H9 (cell line): ENCODE measurements around the gene ANO9. TPM values are rescaled to one million over a fixed set of nuclear protein-coding genes. Genes with fewer than 3 reads are reported as not detected.

Source experiments
- DNase-seq: peaks from one replicate; pipeline ENCODE4 v3.0.0-alpha.2; 2017
- H2AFZ ChIP-seq: one replicate; pipeline ENCODE4 v1.6.1; 2013; ENCODE audit warnings: mild to moderate bottlenecking, low read length, control low read depth, moderate library complexity
- H2AK5ac ChIP-seq: 2 replicates; pipeline ENCODE4 v1.6.1; 2013; ENCODE audit warnings: low read length, control low read depth, mixed read lengths; ENCODE audit not compliant: insufficient read length
- H2BK120ac ChIP-seq: one replicate; pipeline ENCODE4 v1.6.1; 2013; ENCODE audit warnings: low read depth, mild to moderate bottlenecking, low read length, control low read depth, inconsistent platforms; ENCODE audit not compliant: poor library complexity, severe bottlenecking
- H2BK12ac ChIP-seq: 2 replicates; pipeline ENCODE4 v1.6.1; 2013; ENCODE audit warnings: low read length, control low read depth, mixed read lengths, low read depth; ENCODE audit not compliant: insufficient read length
- H2BK15ac ChIP-seq: 2 replicates; pipeline ENCODE4 v1.6.1; 2013; ENCODE audit warnings: low read depth, low read length, control low read depth
- H2BK20ac ChIP-seq: one replicate; pipeline ENCODE4 v1.6.1; 2013; ENCODE audit warnings: low read depth, mild to moderate bottlenecking, low read length, control low read depth, inconsistent platforms; ENCODE audit not compliant: poor library complexity, severe bottlenecking
- H2BK5ac ChIP-seq: 2 replicates; pipeline ENCODE4 v1.6.1; 2013; ENCODE audit warnings: low read length, control low read depth, mixed read lengths; ENCODE audit not compliant: insufficient read length
- H3K14ac ChIP-seq: 2 replicates; pipeline ENCODE4 v1.6.1; 2013; ENCODE audit warnings: low read length, control low read depth; ENCODE audit not compliant: insufficient read depth
- H3K18ac ChIP-seq: 2 replicates; pipeline ENCODE4 v1.6.1; 2013; ENCODE audit warnings: low read depth, mild to moderate bottlenecking, mixed read lengths, low read length, control low read depth; ENCODE audit not compliant: insufficient read length
- H3K23ac ChIP-seq: 2 replicates; pipeline ENCODE4 v1.6.1; 2013; ENCODE audit warnings: low read length, control low read depth, mixed read lengths, low read depth; ENCODE audit not compliant: insufficient read length
- H3K23me2 ChIP-seq: 2 replicates; pipeline ENCODE4 v1.6.1; 2013; ENCODE audit warnings: low read depth, mild to moderate bottlenecking, mixed read lengths, low read length, control low read depth; ENCODE audit not compliant: insufficient read length, poor library complexity, severe bottlenecking
- H3K27ac ChIP-seq: 2 replicates; pipeline ENCODE4 v1.5.1; 2013; ENCODE audit warnings: low read length, control low read depth, mixed read lengths, low read depth; ENCODE audit not compliant: insufficient read length
- H3K27me3 ChIP-seq: 2 replicates; pipeline ENCODE4 v1.6.1; 2013; ENCODE audit warnings: low read length, control low read depth, inconsistent platforms; ENCODE audit not compliant: insufficient read depth
- H3K4ac ChIP-seq: 2 replicates; pipeline ENCODE4 v1.6.1; 2013; ENCODE audit warnings: low read depth, mild to moderate bottlenecking, control low read depth, inconsistent platforms, low read length, moderate library complexity
- H3K4me1 ChIP-seq: 2 replicates; pipeline ENCODE4 v1.6.1; 2013; ENCODE audit warnings: low read length, control low read depth, inconsistent platforms; ENCODE audit not compliant: insufficient read depth
- H3K4me2 ChIP-seq: 2 replicates; pipeline ENCODE4 v1.6.1; 2013; ENCODE audit warnings: low read length, control low read depth, mixed read lengths; ENCODE audit not compliant: insufficient read length, insufficient read depth
- H3K56ac ChIP-seq: 2 replicates; pipeline ENCODE4 v1.6.1; 2013; ENCODE audit warnings: low read depth, mild to moderate bottlenecking, mixed read lengths, low read length, control low read depth; ENCODE audit not compliant: insufficient read length
- H3K79me1 ChIP-seq: 2 replicates; pipeline ENCODE4 v1.6.1; 2013; ENCODE audit warnings: low read depth, mild to moderate bottlenecking, moderate library complexity, low read length, control low read depth, inconsistent platforms; ENCODE audit not compliant: insufficient read depth, poor library complexity, severe bottlenecking
- H3K79me2 ChIP-seq: 2 replicates; pipeline ENCODE4 v1.6.1; 2013; ENCODE audit warnings: low read length, control low read depth, inconsistent platforms; ENCODE audit not compliant: insufficient read depth
- H3K9ac ChIP-seq: 2 replicates; pipeline ENCODE4 v1.6.1; 2013; ENCODE audit warnings: low read length, control low read depth, mixed read lengths; ENCODE audit not compliant: insufficient read length; ENCODE audit errors: extremely low read depth
- H3K9me3 ChIP-seq: one replicate; pipeline ENCODE4 v1.6.1; 2013; ENCODE audit warnings: low read depth, low read length, inconsistent platforms; ENCODE audit not compliant: control insufficient read depth
- H3T11ph ChIP-seq: one replicate; pipeline ENCODE4 v1.6.1; 2013; ENCODE audit warnings: mild to moderate bottlenecking, low read length, control low read depth, inconsistent platforms
- H4K20me1 ChIP-seq: one replicate; pipeline ENCODE4 v1.6.1; 2013; ENCODE audit not compliant: control insufficient read depth, insufficient read length, insufficient read depth
- H4K5ac ChIP-seq: 2 replicates; pipeline ENCODE4 v1.6.1; 2013; ENCODE audit warnings: low read depth, mild to moderate bottlenecking, mixed read lengths, low read length, control low read depth; ENCODE audit not compliant: insufficient read length
- H4K8ac ChIP-seq: replicated peaks from 2 replicates; pipeline ENCODE4 v1.6.1; 2013; ENCODE audit warnings: low read length, control low read depth, mixed read lengths, low read depth; ENCODE audit not compliant: insufficient read length
- H4K91ac ChIP-seq: 2 replicates; pipeline ENCODE4 v1.6.1; 2013; ENCODE audit warnings: low read depth, mild to moderate bottlenecking, moderate library complexity, mixed read lengths, low read length, control low read depth; ENCODE audit not compliant: insufficient read length
- H3K27ac Mint-ChIP-seq, 3 experiments: 2 replicates in 2 of 3; 3 replicates in 1 of 3; pipeline ENCODE4 v1.8.0; 2020 to 2021; ENCODE audit warnings: mixed read lengths in 3 of 3, mild to moderate bottlenecking in 1 of 3, moderate library complexity in 1 of 3
- H3K27me3 Mint-ChIP-seq: 2 replicates; pipeline ENCODE4 v1.8.0; 2021; ENCODE audit warnings: low read depth, mild to moderate bottlenecking, moderate library complexity, mixed read lengths
- H3K36me3 Mint-ChIP-seq, 3 experiments: 2 replicates in 2 of 3; 3 replicates in 1 of 3; pipeline ENCODE4 v1.8.0; 2020 to 2021; ENCODE audit warnings: low read depth in 3 of 3, mixed read lengths in 3 of 3; ENCODE audit not compliant: insufficient read depth in 1 of 3
- H3K4me1 Mint-ChIP-seq, 2 experiments: 2 replicates each; pipeline ENCODE4 v1.8.0; 2020; ENCODE audit warnings: mixed read lengths in 2 of 2
- H3K4me3 Mint-ChIP-seq, 2 experiments: 2 replicates in 1 of 2; 3 replicates in 1 of 2; pipeline ENCODE4 v1.8.0; 2020 to 2021; ENCODE audit warnings: mild to moderate bottlenecking in 2 of 2, mixed read lengths in 2 of 2, moderate library complexity in 1 of 2
- H3K9me3 Mint-ChIP-seq, 2 experiments: 2 replicates in 1 of 2; 3 replicates in 1 of 2; pipeline ENCODE4 v1.8.0; 2020; ENCODE audit warnings: mild to moderate bottlenecking in 2 of 2, mixed read lengths in 2 of 2, moderate library complexity in 1 of 2
- WGBS: extraction: QIAGEN DNeasy Blood & Tissue Kit; methylation state at CpG from one replicate; pipeline ENCODE4 v1.1.7; 2013; ENCODE audit warnings: missing lambda C conversion rate, low lambda C conversion rate, mixed read lengths; ENCODE audit not compliant: insufficient read length; ENCODE audit errors: extremely low coverage; 5-methylcytosine and 5-hydroxymethylcytosine counted together
- total RNA-seq: library from RNA; stranded (reverse); gene quantifications from 2 replicates; pipeline ENCODE4 v1.2.1, GENCODE V29; 2021
- TF ChIP-seq, protein P1 (sequence below): fragments of 200-600 bp; sonication (generic); conservative IDR thresholded peaks from 3 replicates; pipeline ENCODE4 v1.8.0; 2021; ENCODE audit warnings: antibody characterized with exemption, mild to moderate bottlenecking

The ANO9 gene
- total RNA-seq, 1 experiment from 2014 or later = 13.1 TPM

DNA sequence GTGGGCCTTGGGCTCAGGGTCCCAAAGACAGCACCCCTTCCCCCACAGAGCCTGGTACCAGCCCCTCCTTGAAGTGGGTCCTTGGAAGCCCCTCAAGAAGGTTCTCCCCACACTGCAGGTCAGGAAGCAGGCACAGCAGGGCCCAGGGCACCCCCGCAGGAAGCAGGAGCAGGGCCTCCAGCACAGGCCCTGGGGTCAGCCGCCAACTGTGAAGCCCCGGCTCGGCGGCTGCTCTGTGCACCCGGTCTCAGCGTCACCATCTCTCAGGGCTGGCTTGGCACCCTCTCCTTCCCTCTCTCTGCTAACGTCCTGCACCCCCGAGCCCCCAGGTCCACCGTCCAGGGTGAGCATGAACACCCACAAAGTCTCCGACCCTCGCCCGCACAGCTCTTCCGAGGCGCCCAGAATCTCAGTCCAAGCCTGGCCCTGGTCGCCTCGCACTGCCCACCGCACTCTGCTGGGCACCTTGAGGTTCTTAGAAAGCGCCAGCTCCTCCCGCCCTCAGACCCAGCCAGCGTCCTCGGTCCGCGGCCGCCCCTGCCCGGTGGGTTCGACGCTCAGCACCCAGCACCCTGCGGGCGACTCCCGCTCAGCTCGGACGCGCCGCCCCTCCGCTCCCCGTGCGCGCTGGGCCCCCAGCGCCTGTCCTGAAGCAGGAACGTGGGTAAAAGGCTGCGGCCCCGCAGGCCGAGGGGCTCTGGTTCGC lies 25.6 kb downstream of the ANO9 start:
- no CpG with 5 or more reads among the region's 45 CpGs for WGBS
- Histone ChIP-seq H3K14ac (peak overlapping the region; percentile 67), H3K9ac (no peak overlapping the region), H3K4ac (no peak overlapping the region), H3K4me1 (peaks cover 2% of the 10 kb centered on the region; the same call in 1 of the 2 replicates), H3K56ac (no peak overlapping the region), H3K27me3 (no peaks in the 10 kb centered on the region; the same call in 1 of the 2 replicates), H3K4me2 (peak overlapping the region; percentile 33), H3K79me2 (no peaks in the 10 kb centered on the region; the same call in 1 of the 2 replicates), H4K8ac (no peak overlapping the region), H3K79me1 (no peaks in the 10 kb centered on the region), H3K23ac (no peak overlapping the region), H4K20me1 (peaks cover 8% of the 10 kb centered on the region), H3K23me2 (peaks cover 10% of the 10 kb centered on the region), H2AK5ac (no peak overlapping the region), H2AFZ (no peak overlapping the region), H2BK120ac (no peak overlapping the region), H2BK12ac (no peak overlapping the region), H3T11ph (no peak overlapping the region), H4K91ac (no peak overlapping the region), H4K5ac (no peak overlapping the region), H2BK20ac (no peak overlapping the region), H3K9me3 (no peaks in the 10 kb centered on the region), H3K18ac (no peak overlapping the region), H2BK5ac (no peak overlapping the region), H3K27ac (no peak overlapping the region), H2BK15ac (no peak overlapping the region)
- no peak for DNase-seq
- Mint-ChIP-seq H3K36me3 (no peaks in the 10 kb centered on the region; a peak in 1 of 7 replicates), H3K27ac (no peak overlapping the region), H3K27me3 (peaks cover 20% of the 10 kb centered on the region), H3K9me3 (no peaks in the 10 kb centered on the region; a peak in 1 of 5 replicates), H3K4me3 (peak overlapping the region; percentile 75 to 79), H3K4me1 (peaks cover 17 to 26% of the 10 kb centered on the region in 2 experiments)
- TF ChIP-seq, protein P1, sequence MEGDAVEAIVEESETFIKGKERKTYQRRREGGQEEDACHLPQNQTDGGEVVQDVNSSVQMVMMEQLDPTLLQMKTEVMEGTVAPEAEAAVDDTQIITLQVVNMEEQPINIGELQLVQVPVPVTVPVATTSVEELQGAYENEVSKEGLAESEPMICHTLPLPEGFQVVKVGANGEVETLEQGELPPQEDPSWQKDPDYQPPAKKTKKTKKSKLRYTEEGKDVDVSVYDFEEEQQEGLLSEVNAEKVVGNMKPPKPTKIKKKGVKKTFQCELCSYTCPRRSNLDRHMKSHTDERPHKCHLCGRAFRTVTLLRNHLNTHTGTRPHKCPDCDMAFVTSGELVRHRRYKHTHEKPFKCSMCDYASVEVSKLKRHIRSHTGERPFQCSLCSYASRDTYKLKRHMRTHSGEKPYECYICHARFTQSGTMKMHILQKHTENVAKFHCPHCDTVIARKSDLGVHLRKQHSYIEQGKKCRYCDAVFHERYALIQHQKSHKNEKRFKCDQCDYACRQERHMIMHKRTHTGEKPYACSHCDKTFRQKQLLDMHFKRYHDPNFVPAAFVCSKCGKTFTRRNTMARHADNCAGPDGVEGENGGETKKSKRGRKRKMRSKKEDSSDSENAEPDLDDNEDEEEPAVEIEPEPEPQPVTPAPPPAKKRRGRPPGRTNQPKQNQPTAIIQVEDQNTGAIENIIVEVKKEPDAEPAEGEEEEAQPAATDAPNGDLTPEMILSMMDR = no peak
